Measurements from ENCODE around the gene FGD4. TPM values are rescaled to one million over a fixed set of nuclear protein-coding genes. Genes with fewer than 3 reads are reported as not detected.
"Not testable (repeated sequence)": the region's sequence is repeated elsewhere in the genome, so short reads cannot be mapped to it uniquely, and the experiment has no call there.

The FGD4 gene
- total RNA-seq, 1 experiment from 2014 or later, result 54.3 TPM

GRCh38 chr12:32505067-32505945, 105.9 kb downstream of the FGD4 start:
- Histone ChIP-seq H3K79me1 (ENCODE audit: insufficient read depth, low read depth, low read length, poor library complexity, severe bottlenecking) (peaks cover 3% of the 10 kb centered on the region), H4K20me1 (ENCODE audit: control insufficient read depth, insufficient read depth, insufficient read length) (no peaks in the 10 kb centered on the region), H3T11ph (ENCODE audit: low read length) (no peak overlapping the region), H4K91ac (ENCODE audit: insufficient read length, low read depth, low read length) (no peak overlapping the region), H2AK5ac (ENCODE audit: insufficient read length, low read length) (no peak overlapping the region), H3K23ac (ENCODE audit: insufficient read length, low read depth, low read length) (no peak overlapping the region), H3K9me3 (ENCODE audit: control insufficient read depth, low read depth, low read length) (no peaks in the 10 kb centered on the region), H3K27ac (ENCODE audit: insufficient read length, low read depth, low read length) (no peak overlapping the region), H2AFZ (ENCODE audit: low read length) (no peak overlapping the region), H3K27me3 (ENCODE audit: insufficient read depth, low read length) (no peaks in the 10 kb centered on the region), H3K18ac (ENCODE audit: insufficient read length, low read depth, low read length) (no peak overlapping the region), H4K8ac (replicated peaks; ENCODE audit: insufficient read length, low read depth, low read length) (no peak overlapping the region), H3K4me2 (ENCODE audit: insufficient read depth, insufficient read length, low read length) (no peak overlapping the region), H3K4ac (ENCODE audit: low read depth, low read length) (no peak overlapping the region), H2BK5ac (ENCODE audit: insufficient read length, low read length) (no peak overlapping the region), H3K14ac (ENCODE audit: insufficient read depth, low read length) (no peak overlapping the region), H2BK20ac (ENCODE audit: low read depth, low read length, poor library complexity, severe bottlenecking) (no peak overlapping the region), H2BK120ac (ENCODE audit: low read depth, low read length, poor library complexity, severe bottlenecking) (no peak overlapping the region), H3K23me2 (ENCODE audit: insufficient read length, low read depth, low read length, poor library complexity, severe bottlenecking) (no peaks in the 10 kb centered on the region), H4K5ac (ENCODE audit: insufficient read length, low read depth, low read length) (no peak overlapping the region), H2BK15ac (ENCODE audit: low read depth, low read length) (no peak overlapping the region), H3K56ac (ENCODE audit: insufficient read length, low read depth, low read length) (no peak overlapping the region), H2BK12ac (ENCODE audit: insufficient read length, low read depth, low read length) (no peak overlapping the region), H3K4me1 (ENCODE audit: insufficient read depth, low read length) (peaks cover 6% of the 10 kb centered on the region; the same call in 1 of the 2 replicates), H3K79me2 (ENCODE audit: insufficient read depth, low read length) (peaks cover 17% of the 10 kb centered on the region; the same call in 1 of the 2 replicates), H3K9ac (ENCODE audit: extremely low read depth, insufficient read length, low read length) (no peak overlapping the region)
- WGBS (ENCODE audit: extremely low coverage, insufficient read length, low lambda C conversion rate), result no CpG with 5 or more reads among the region's 12 CpGs
- no peak overlapping the region; a peak in 1 of 5 replicates for H3K4me3 Mint-ChIP-seq
- no peaks in the 10 kb centered on the region for H3K27me3 Mint-ChIP-seq (ENCODE audit: low read depth)
- no peak for TF ChIP-seq CTCF (conservative IDR thresholded peaks at IDR 0.05)
- H3K27ac Mint-ChIP-seq, result peak overlapping the region in 1 of 3 experiments; percentile 56; a peak in 3 of 7 replicates
- no peaks in the 10 kb centered on the region for H3K9me3 Mint-ChIP-seq
- H3K4me1 Mint-ChIP-seq, result peaks cover 63 to 71% of the 10 kb centered on the region in 2 experiments
- no peak for DNase-seq
- peaks cover 0 to 2% (median 0%) of the 10 kb centered on the region in 3 experiments; a peak in 1 of 7 replicates for H3K36me3 Mint-ChIP-seq (ENCODE audit: insufficient read depth in 1 of 3, low read depth in 3 of 3)

GRCh38 chr12:32507096-32507941, 108.0 kb downstream of the FGD4 start:
- WGBS (ENCODE audit: extremely low coverage, insufficient read length, low lambda C conversion rate), result no CpG with 5 or more reads among the region's 8 CpGs
- H3K56ac ChIP-seq (ENCODE audit: insufficient read length, low read depth, low read length); H4K5ac ChIP-seq (ENCODE audit: insufficient read length, low read depth, low read length); H3K9me3 Mint-ChIP-seq; H3K27me3 ChIP-seq (ENCODE audit: insufficient read depth, low read length); H3K9ac ChIP-seq (ENCODE audit: extremely low read depth, insufficient read length, low read length); H2BK5ac ChIP-seq (ENCODE audit: insufficient read length, low read length); H3K14ac ChIP-seq (ENCODE audit: insufficient read depth, low read length); H3K4me2 ChIP-seq (ENCODE audit: insufficient read depth, insufficient read length, low read length); H3K27ac ChIP-seq (ENCODE audit: insufficient read length, low read depth, low read length); DNase-seq; H4K91ac ChIP-seq (ENCODE audit: insufficient read length, low read depth, low read length); H2BK20ac ChIP-seq (ENCODE audit: low read depth, low read length, poor library complexity, severe bottlenecking); H3K27me3 Mint-ChIP-seq (ENCODE audit: low read depth); H2AK5ac ChIP-seq (ENCODE audit: insufficient read length, low read length); H3K9me3 ChIP-seq (ENCODE audit: control insufficient read depth, low read depth, low read length); H3K27ac Mint-ChIP-seq; H3K4me3 Mint-ChIP-seq; H3K36me3 Mint-ChIP-seq (ENCODE audit: insufficient read depth in 1 of 3, low read depth in 3 of 3); H4K8ac ChIP-seq (replicated peaks; ENCODE audit: insufficient read length, low read depth, low read length); H3K79me1 ChIP-seq (ENCODE audit: insufficient read depth, low read depth, low read length, poor library complexity, severe bottlenecking); H2AFZ ChIP-seq (ENCODE audit: low read length); H3K23me2 ChIP-seq (ENCODE audit: insufficient read length, low read depth, low read length, poor library complexity, severe bottlenecking); H2BK15ac ChIP-seq (ENCODE audit: low read depth, low read length); H2BK120ac ChIP-seq (ENCODE audit: low read depth, low read length, poor library complexity, severe bottlenecking); H2BK12ac ChIP-seq (ENCODE audit: insufficient read length, low read depth, low read length); H3K4me1 ChIP-seq (ENCODE audit: insufficient read depth, low read length); H3K4ac ChIP-seq (ENCODE audit: low read depth, low read length); H3K18ac ChIP-seq (ENCODE audit: insufficient read length, low read depth, low read length); H3K23ac ChIP-seq (ENCODE audit: insufficient read length, low read depth, low read length); H4K20me1 ChIP-seq (ENCODE audit: control insufficient read depth, insufficient read depth, insufficient read length); H3T11ph ChIP-seq (ENCODE audit: low read length): not testable (repeated sequence)
- peaks cover 17% of the 10 kb centered on the region; the same call in 1 of the 2 replicates for H3K79me2 ChIP-seq (ENCODE audit: insufficient read depth, low read length)
- H3K4me1 Mint-ChIP-seq, result peaks cover 49 to 55% of the 10 kb centered on the region in 2 experiments
